NCI-H510A (cell line): Measurements from ENCODE around the gene ELOVL7.
"Not testable (repeated sequence)": the region's sequence is repeated elsewhere in the genome, so short reads cannot be mapped to it uniquely, and the experiment has no call there.

Experiments
- DNase-seq: peaks from one replicate; lab custom pipeline; 2025; lab: John Stamatoyannopoulos, UW

Gene ELOVL7

GRCh38 chr5:60795424-60795950 lies 48.6 kb downstream of the ELOVL7 start:
- not testable (repeated sequence) for DNase-seq

DNA sequence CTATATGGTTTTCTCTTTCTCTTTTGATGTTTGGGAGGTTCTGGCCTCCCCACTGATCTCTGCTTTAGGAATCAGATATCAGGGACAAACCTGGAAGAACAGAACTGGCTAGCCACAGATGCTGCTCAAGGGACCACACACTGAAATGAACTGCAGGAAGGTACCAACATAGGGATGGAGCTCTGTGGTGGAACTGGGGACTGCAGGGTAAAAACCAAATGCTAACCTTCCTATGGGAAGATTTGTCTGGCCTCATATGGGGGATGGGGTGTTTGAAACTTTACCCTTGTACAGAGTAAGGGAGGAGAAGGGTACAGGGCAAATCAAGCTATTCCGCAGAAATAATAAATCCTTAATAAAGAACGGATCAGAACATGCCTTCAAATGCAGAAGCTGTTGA lies 49.4 kb downstream of the ELOVL7 start:
- DNase-seq: no peak

DNA sequence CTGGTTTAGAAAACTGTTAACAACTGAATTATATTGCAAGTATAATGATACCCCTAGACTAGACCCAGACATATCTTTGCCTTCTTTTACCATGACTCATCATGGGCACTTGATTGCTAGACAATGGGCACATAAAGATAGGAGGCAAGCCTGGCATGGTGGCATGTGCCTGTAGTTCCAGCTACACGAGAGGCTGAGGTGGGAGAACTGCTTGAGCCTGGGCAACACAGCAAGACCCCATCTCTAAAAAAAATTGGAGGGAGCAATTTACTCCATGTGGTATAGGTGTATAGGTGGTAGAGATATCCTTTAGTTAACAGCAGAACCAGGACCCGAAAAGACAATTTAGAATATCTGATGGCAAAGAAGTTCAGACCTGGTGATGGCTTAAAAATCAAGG lies 51.6 kb downstream of the ELOVL7 start:
- DNase-seq: no peak

DNA sequence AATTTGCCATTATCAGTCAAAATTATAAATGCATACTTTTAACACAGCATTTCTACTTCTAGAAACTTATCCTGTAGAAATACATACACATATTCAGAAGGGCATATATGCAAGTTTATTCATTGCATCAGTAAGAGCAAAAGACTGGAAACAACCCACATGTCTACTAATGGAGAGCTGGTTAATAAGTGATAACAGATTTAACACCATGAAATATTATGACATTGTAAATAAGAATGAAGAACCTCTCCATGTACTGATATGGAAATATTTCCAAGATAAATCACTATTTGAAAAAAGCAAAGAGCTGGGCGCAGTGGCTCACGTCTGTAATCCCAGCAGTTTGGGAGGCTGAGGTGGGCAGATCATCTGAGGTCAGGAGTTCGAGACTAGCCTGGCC lies 54.5 kb downstream of the ELOVL7 start:
- DNase-seq: no peak

DNA sequence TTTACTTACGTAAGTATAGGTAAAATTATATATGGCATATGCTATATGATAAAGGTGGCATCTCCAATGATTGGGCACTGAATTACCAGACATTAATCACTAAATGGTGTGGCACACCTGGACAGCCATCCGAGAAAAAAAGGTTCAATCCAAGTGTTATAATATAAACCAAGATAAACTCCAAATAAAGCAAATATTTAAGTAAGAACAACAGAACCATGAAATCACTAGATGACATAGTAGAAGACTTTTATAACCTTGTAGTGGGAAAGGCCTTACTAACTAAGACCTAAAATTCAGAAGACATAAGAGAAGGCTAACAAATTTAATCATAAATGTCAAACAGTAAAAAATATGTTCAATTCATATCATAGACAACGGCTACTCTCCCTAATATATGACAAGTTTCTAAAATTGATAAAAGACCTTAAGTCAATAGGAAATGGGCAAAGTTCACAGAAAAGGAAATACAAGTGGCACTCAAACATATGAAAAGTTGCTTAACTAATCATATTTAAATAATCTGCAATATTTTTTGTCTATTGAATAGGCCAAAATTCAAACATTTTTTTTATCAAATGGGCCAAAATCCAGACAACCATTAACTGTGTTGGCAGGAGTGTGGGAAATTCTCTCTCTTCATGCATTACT lies 55.1 kb downstream of the ELOVL7 start:
- DNase-seq: no peak

- DNase-seq: no peak
Measured at GRCh38 chr5:60779466-60779865, 64.6 kb downstream of the ELOVL7 start.

DNA sequence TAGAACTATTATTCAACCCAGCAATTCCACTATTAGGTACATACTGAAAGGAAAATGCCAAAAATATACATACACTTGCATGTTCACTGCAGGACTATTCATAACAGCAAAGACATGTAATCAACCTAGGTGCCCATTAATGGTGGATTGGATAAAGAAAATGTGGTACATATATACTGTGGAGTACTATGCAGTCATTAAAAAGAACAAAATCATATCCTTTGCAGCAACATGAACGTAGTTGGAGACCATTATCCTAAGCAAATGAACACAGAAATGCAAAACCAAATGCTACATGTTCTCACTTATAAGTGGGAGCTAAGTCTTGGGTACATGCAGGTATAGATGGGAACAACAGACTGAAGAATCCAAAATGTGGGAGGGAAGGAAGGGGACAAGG lies 67.7 kb downstream of the ELOVL7 start:
- DNase-seq: no peak

GRCh38 chr5:60765019-60765709 lies 78.9 kb downstream of the ELOVL7 start:
- DNase-seq: no peak

GRCh38 chr5:60763061-60763460 lies 81.0 kb downstream of the ELOVL7 start:
- DNase-seq: no peak

- DNase-seq: no peak
Measured at GRCh38 chr5:60754495-60754894, 89.6 kb downstream of the ELOVL7 start.

- no peak for DNase-seq
Measured at GRCh38 chr5:60744682-60745081, 99.4 kb downstream of the ELOVL7 start.

DNA sequence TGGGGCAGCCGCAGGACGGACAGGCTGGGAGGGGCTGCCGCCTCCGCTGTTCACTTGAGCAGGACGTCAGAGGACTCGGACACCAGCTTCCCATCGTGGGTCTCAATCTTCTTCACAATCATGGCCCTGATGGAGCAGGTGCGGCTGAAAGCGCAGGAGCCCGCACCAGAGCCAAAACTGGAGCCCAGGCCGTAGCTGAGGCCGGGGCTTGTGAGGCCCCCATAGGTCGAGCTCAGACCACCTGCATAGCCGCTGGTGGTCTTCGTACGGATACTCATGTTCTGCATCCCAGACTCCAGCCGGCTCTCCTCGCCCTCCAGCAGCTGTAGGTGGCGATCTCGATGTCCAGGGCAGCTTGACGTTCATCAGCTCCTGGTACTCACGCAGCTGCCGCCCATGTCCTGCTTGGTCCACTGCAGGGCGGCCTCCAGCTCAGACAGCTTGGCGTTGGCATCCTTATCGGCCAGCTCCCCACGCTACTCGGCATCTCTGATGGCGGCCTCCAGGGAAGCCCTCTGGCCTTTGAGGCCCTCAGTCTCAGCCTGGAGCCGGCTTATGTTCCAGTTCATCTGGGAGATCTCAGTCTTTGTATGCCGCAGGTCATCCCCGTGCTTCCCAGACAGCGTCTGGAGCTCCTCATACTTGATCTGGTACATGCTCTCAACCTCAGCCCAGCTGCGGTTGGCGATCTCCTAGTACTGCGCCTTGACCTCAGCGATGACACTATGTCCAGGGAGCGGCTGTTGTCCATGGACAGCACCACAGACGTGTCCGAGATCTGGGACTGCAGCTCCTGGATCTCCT lies 100.4 kb downstream of the ELOVL7 start:
- no peak for DNase-seq

- no peak for DNase-seq
Measured at GRCh38 chr5:60740322-60740721, 103.7 kb downstream of the ELOVL7 start.

GRCh38 chr5:60738933-60739332 lies 105.1 kb downstream of the ELOVL7 start:
- DNase-seq: no peak

DNA sequence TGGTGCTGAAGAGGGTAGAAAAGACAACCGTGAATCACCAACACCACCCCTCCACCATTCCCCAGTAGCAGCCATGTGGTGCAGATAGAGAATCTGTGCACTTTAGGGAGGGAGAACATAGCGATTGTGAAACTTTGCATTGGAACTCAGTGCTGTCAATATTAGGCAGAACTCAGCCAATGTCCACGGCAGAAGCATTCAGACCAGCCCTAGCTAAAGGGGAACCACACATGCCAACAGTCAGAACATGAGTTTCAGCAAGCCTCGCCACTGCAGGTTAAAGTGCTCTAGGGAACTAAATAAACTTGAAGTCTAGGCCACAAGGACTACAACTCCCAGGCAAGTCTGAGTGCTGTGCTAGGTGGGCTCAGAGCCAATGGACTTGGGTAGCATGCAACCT lies 105.6 kb downstream of the ELOVL7 start:
- DNase-seq: no peak

- not testable (repeated sequence) for DNase-seq
Measured at GRCh38 chr5:60730858-60731257, 113.2 kb downstream of the ELOVL7 start.

DNA sequence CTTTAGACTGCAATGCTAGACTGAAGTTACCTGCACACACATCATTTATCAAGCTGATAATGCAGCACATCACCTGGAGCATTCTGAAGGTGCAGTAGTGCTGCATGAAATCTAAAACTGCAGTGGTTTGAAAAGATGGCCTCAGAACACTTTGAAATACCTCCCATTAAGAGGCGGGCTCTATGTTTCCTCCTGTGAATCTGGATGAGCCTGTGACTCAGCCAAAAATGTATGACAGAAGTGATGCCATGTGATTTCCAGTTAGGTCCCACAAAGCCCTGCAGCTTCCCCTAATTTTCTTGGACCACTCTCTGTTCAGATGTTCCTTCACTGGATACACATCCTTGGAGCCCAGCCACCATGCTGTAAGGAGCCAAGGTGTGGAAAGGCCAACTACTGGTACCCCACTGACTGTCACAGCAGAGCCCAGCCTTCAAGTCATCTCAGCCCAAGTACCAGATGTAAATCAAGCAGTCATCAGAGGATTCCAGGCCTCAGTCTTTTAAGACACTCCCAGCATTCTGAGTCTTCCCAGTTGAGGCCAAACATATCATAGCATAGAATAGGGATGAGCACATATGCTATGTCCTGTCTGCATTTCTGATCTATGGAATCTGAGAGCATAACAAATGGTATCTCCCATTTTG lies 116.9 kb downstream of the ELOVL7 start:
- DNase-seq: no peak

DNA sequence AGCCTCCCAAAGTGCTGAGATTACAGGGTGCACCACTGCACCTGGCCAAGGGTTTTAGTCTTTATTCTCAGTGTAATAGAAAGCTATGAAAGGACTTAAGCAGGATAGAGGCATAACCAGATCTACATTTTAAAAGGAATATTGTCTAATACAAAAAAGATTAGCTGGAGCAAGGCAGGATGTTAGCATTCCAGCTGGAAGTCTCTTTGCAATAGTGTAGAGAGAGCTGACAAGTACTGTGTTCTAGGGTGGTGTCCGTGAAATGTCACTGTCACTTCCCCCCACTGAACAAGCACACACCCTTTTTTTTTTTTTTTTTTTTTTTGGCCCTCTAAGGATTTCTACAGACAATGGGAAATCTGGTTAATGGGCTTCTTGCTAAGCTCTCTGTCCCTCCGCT lies 119.9 kb downstream of the ELOVL7 start:
- no peak for DNase-seq

DNA sequence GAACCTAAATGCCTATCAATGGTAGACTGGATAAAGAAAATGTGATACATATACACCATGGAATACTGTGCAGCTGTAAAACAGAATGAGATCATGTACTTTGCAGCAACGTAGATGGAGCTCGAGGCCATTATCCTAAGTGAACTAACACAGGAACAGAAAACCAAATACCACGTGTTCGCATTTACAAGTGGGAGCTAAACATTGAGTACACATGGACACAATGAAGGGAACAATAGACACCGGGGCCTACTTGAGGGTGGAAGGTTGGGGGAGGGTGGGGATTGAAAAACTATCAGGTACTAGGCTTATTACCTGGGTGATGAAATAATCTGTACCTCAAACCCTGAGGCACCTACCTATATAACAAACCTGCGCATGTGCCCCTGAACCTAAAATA lies 121.7 kb downstream of the ELOVL7 start:
- peak; percentile 33 for DNase-seq

- DNase-seq: no peak
Measured at GRCh38 chr5:60719329-60719728, 124.7 kb downstream of the ELOVL7 start.

- DNase-seq: no peak
Measured at GRCh38 chr5:60718166-60718892, 125.7 kb downstream of the ELOVL7 start.
